ENCODE data around the gene TSKS.

- TF ChIP-seq CTCF (conservative IDR thresholded peaks at IDR 0.05; ENCODE audit: low read length) (no peak), EZH2phosphoT487 (IDR thresholded peaks at IDR 0.05; ENCODE audit: borderline replicate concordance, low read depth, low read length) (no peak)
Observed at GRCh38 chr19:49713236-49713845, 49.8 kb downstream of the TSKS start.

Measured in OCI-LY7 (cell line).